IMR-90 (cell line): ENCODE measurements around the gene HCLS1. TPM values are rescaled to one million over a fixed set of nuclear protein-coding genes. Genes with fewer than 3 reads are reported as not detected.

Experiments used
- ATAC-seq: fragments of 200-7000 bp; cut with Tn5 transposase; 2 replicates; pipeline ENCODE4 v1.9.1; 2020; ENCODE audit warnings: low read depth, mild to moderate bottlenecking, moderate library complexity
- BruUV-seq: library from RNA; stranded (reverse); fragments of 400-500 nt; replicated peaks from 2 replicates; lab custom pipeline; 2021; lab: Mats Ljungman, UMichigan
- CTCF ChIA-PET: fragments of 300-600 bp; formaldehyde crosslinking; extraction: SDS; loops from one replicate; lab custom pipeline; 2021; ENCODE audit warnings: antibody characterized with exemption; lab: Yijun Ruan, JAX
- POLR2A ChIA-PET: fragments of 300-600 bp; sonication (Branson Sonifier 250); formaldehyde crosslinking; loops from one replicate; lab custom pipeline; 2022; ENCODE audit warnings: antibody characterized with exemption; ENCODE audit not compliant: unreplicated experiment; lab: Charles Lee
- DNase-seq: peaks from one replicate; pipeline ENCODE4 v3.0.0; 2013
- H2AFZ ChIP-seq: replicated peaks from 2 replicates; pipeline ENCODE3; 2013; ENCODE audit warnings: low read length, mild to moderate bottlenecking; ENCODE audit not compliant: poor library complexity
- H2AK5ac ChIP-seq: 2 replicates; pipeline ENCODE4 v1.6.1; 2013; ENCODE audit warnings: low read depth, low read length, inconsistent platforms
- H2AK9ac ChIP-seq: replicated peaks from 2 replicates; pipeline ENCODE3; 2013; ENCODE audit warnings: mild to moderate bottlenecking, low read depth, low read length, moderate library complexity; ENCODE audit not compliant: poor library complexity
- H2BK120ac ChIP-seq: 2 replicates; pipeline ENCODE4 v1.6.1; 2013; ENCODE audit warnings: low read depth, low read length, inconsistent platforms
- H2BK15ac ChIP-seq: 3 replicates; pipeline ENCODE4 v1.6.1; 2013; ENCODE audit warnings: low read depth, low read length, inconsistent platforms
- H2BK20ac ChIP-seq: 2 replicates; pipeline ENCODE4 v1.6.1; 2013; ENCODE audit warnings: low read depth, mild to moderate bottlenecking, inconsistent platforms, low read length, moderate library complexity
- H2BK5ac ChIP-seq: 2 replicates; pipeline ENCODE4 v1.6.1; 2013; ENCODE audit warnings: mild to moderate bottlenecking, low read depth, low read length, inconsistent platforms; ENCODE audit not compliant: poor library complexity, severe bottlenecking
- H3K14ac ChIP-seq: replicated peaks from 2 replicates; pipeline ENCODE4 v1.6.1; 2013; ENCODE audit warnings: low read depth, low read length, inconsistent platforms
- H3K18ac ChIP-seq: 2 replicates; pipeline ENCODE4 v1.6.1; 2013; ENCODE audit warnings: low read depth, low read length, control low read depth
- H3K23ac ChIP-seq: 2 replicates; pipeline ENCODE4 v1.6.1; 2013; ENCODE audit warnings: low read depth, low read length, inconsistent platforms
- H3K27ac ChIP-seq: 2 replicates; pipeline ENCODE4 v1.5.1; 2013; ENCODE audit warnings: mild to moderate bottlenecking, control low read depth, low read length; ENCODE audit not compliant: insufficient read depth
- H3K27me3 ChIP-seq: 2 replicates; pipeline ENCODE4 v1.6.1; 2013; ENCODE audit warnings: low read length; ENCODE audit not compliant: control insufficient read depth, insufficient read depth
- H3K36me3 ChIP-seq: 2 replicates; pipeline ENCODE4 v1.6.1; 2013; ENCODE audit warnings: low read length, mixed read lengths; ENCODE audit not compliant: control insufficient read depth, insufficient read depth
- H3K4ac ChIP-seq: 2 replicates; pipeline ENCODE4 v1.6.1; 2013; ENCODE audit warnings: low read depth, low read length, inconsistent platforms
- H3K4me1 ChIP-seq: 2 replicates; pipeline ENCODE4 v1.6.1; 2013; ENCODE audit warnings: low read length, mixed read lengths; ENCODE audit not compliant: control insufficient read depth, insufficient read depth
- H3K4me2 ChIP-seq: 2 replicates; pipeline ENCODE4 v1.6.1; 2013; ENCODE audit warnings: low read depth, mild to moderate bottlenecking, control low read depth, low read length, moderate library complexity
- H3K4me3 ChIP-seq: 2 replicates; pipeline ENCODE4 v1.5.1; 2013; ENCODE audit warnings: low read depth, mild to moderate bottlenecking, control low read depth, low read length, moderate library complexity; ENCODE audit not compliant: insufficient read depth
- H3K56ac ChIP-seq: 2 replicates; pipeline ENCODE4 v1.6.1; 2013; ENCODE audit warnings: low read length, inconsistent platforms; ENCODE audit not compliant: insufficient read depth; ENCODE audit errors: extremely low read depth
- H3K79me1 ChIP-seq, 2 experiments: 2 replicates each; pipeline ENCODE4 v1.6.1; 2013; ENCODE audit warnings: low read length in 2 of 2, inconsistent platforms in 1 of 2, low read depth in 1 of 2
- H3K9ac ChIP-seq: 2 replicates; pipeline ENCODE4 v1.6.1; 2013; ENCODE audit warnings: low read depth, low read length, control low read depth
- H3K9me1 ChIP-seq: 2 replicates; pipeline ENCODE4 v1.6.1; 2013; ENCODE audit warnings: low read length, inconsistent platforms; ENCODE audit not compliant: insufficient read depth
- H3K9me3 ChIP-seq: 2 replicates; pipeline ENCODE4 v1.6.1; 2013; ENCODE audit warnings: low read length; ENCODE audit not compliant: control insufficient read depth, insufficient read depth
- H4K20me1 ChIP-seq: 2 replicates; pipeline ENCODE4 v1.6.1; 2013; ENCODE audit warnings: low read length, inconsistent platforms; ENCODE audit not compliant: insufficient read depth
- H4K5ac ChIP-seq: 2 replicates; pipeline ENCODE4 v1.6.1; 2013; ENCODE audit warnings: mild to moderate bottlenecking, low read depth, low read length, control low read depth
- H4K8ac ChIP-seq, 2 experiments: 2 replicates each; pipeline ENCODE4 v1.6.1; 2013; ENCODE audit warnings: low read depth in 2 of 2, low read length in 2 of 2, control low read depth in 1 of 2, inconsistent platforms in 1 of 2
- H4K91ac ChIP-seq: 2 replicates; pipeline ENCODE4 v1.6.1; 2013; ENCODE audit warnings: low read depth, low read length, inconsistent platforms; ENCODE audit not compliant: insufficient read depth
- BHLHE40 ChIP-seq: fragments of 150-350 bp; IDR thresholded peaks from 2 replicates; pipeline ENCODE4 v1.6.1; 2016; ENCODE audit warnings: mild to moderate bottlenecking, low read depth, low read length
- CEBPB ChIP-seq: IDR thresholded peaks from 2 replicates; pipeline ENCODE4 v1.6.1; 2012; ENCODE audit warnings: low read depth, low read length, improper control_type of control experiment
- CHD1 ChIP-seq: IDR thresholded peaks from 2 replicates; pipeline ENCODE4 v1.6.1; 2012; ENCODE audit warnings: low read depth, low read length, improper control_type of control experiment
- CTCF ChIP-seq: conservative IDR thresholded peaks from 2 replicates; pipeline ENCODE4 v1.5.1; 2012; ENCODE audit warnings: mild to moderate bottlenecking, low read depth, low read length, improper control_type of control experiment
- ELK1 ChIP-seq: fragments of 150-350 bp; IDR thresholded peaks from 2 replicates; pipeline ENCODE4 v1.6.1; 2016; ENCODE audit warnings: low read depth, mild to moderate bottlenecking, low read length, moderate library complexity, borderline replicate concordance
- FOS ChIP-seq: fragments of 150-350 bp; IDR thresholded peaks from 2 replicates; pipeline ENCODE4 v1.6.1; 2016; ENCODE audit warnings: low read depth, low read length
- MAFK ChIP-seq: IDR thresholded peaks from 2 replicates; pipeline ENCODE4 v1.6.1; 2012; ENCODE audit warnings: low read depth, low read length, improper control_type of control experiment
- MAZ ChIP-seq: IDR thresholded peaks from 2 replicates; pipeline ENCODE4 v1.6.1; 2012; ENCODE audit warnings: low read depth, mild to moderate bottlenecking, low read length, improper control_type of control experiment, moderate library complexity, borderline replicate concordance
- MXI1 ChIP-seq: IDR thresholded peaks from 2 replicates; pipeline ENCODE4 v1.6.1; 2012; ENCODE audit warnings: low read depth, mild to moderate bottlenecking, low read length, moderate library complexity, borderline replicate concordance
- NFE2L2 ChIP-seq: fragments of 150-350 bp; IDR thresholded peaks from 2 replicates; pipeline ENCODE4 v1.6.1; 2016; ENCODE audit warnings: low read depth, mild to moderate bottlenecking, low read length
- POLR2A ChIP-seq: IDR thresholded peaks from 2 replicates; pipeline ENCODE4 v1.6.1; 2012; ENCODE audit warnings: mild to moderate bottlenecking, low read depth, low read length
- RAD21 ChIP-seq: IDR thresholded peaks from 2 replicates; pipeline ENCODE4 v1.6.1; 2012; ENCODE audit warnings: low read length, improper control_type of control experiment
- RCOR1 ChIP-seq: IDR thresholded peaks from 2 replicates; pipeline ENCODE4 v1.6.1; 2012; ENCODE audit warnings: mild to moderate bottlenecking, low read length, improper control_type of control experiment; ENCODE audit not compliant: insufficient replicate concordance
- RFX5 ChIP-seq: IDR thresholded peaks from 2 replicates; pipeline ENCODE4 v1.8.0; 2012; ENCODE audit warnings: low read depth, mild to moderate bottlenecking, low read length, moderate library complexity
- SMC3 ChIP-seq: fragments of 150-350 bp; IDR thresholded peaks from 2 replicates; pipeline ENCODE4 v1.6.1; 2016; ENCODE audit warnings: low read depth, mild to moderate bottlenecking, antibody characterized with exemption, low read length, moderate library complexity
- WGBS, 2 experiments: methylation state at CpG; one replicate each; pipeline versions ENCODE4 v1.1.5 to v1.1.7; 2013; ENCODE audit warnings: missing lambda C conversion rate in 2 of 2; ENCODE audit not compliant: insufficient read length in 1 of 2; ENCODE audit errors: extremely low coverage in 2 of 2; 5-methylcytosine and 5-hydroxymethylcytosine counted together
- dilution Hi-C: fragments of 300-500 bp; cut with HindIII; formaldehyde crosslinking; loops from one replicate; pipeline ENCODE4 v1.14.3; 2018; ENCODE audit warnings: low sequenced_read_pairs; ENCODE audit not compliant: unreplicated experiment
- in situ Hi-C: fragments of 300-500 bp; cut with MboI; formaldehyde crosslinking; loops from 3 replicates; pipeline ENCODE4 v1.14.3; 2019; ENCODE audit warnings: low sequenced_read_pairs, inconsistent platforms, mixed read lengths
- intact Hi-C: fragments of 100-400 bp; cut with micrococcal nuclease; formaldehyde crosslinking; loops from 2 replicates; pipeline ENCODE4 v1.10.0; 2022
- polyA plus RNA-seq, 3 experiments: library from polyadenylated mRNA; depleted of rRNA; stranded (reverse); fragments of >200 nt; gene quantifications; 2 replicates each; pipeline ENCODE4 v1.2.3, GENCODE V29; 2012; ENCODE audit warnings: low replicate concordance in 1 of 3
- total RNA-seq: library from RNA; depleted of rRNA; stranded (reverse); fragments of >200 nt; gene quantifications from 2 replicates; pipeline ENCODE4 v1.2.3, GENCODE V29; 2012

HCLS1 gene
- total and polyA plus RNA-seq, 2 of the 4 experiments (the other 2 are of a cell fraction): 0.54 to 0.67 TPM

GRCh38 chr3:121660356-121661171 is at the start of gene HCLS1 (continued):
- TF ChIP-seq POLR2A (no peak), MXI1 (no peak)

GRCh38 chr3:121710347-121710746 is 49.6 kb upstream of the HCLS1 start:
- no peak overlapping the region for H4K91ac ChIP-seq
- peaks cover 6 to 9% of the 10 kb centered on the region in 2 experiments; a peak in 3 of 4 replicates for H3K79me1 ChIP-seq
- no CpG with 5 or more reads among the region's 1 CpG for WGBS, 2 experiments
- intact Hi-C loops (loop anchor here (5.0 kb wide), 1 partner anchor 33 kb away; no protein-coding TSS in a partner anchor), in situ Hi-C loops (no loop called here), dilution Hi-C loops (no loop called here)
- no peak overlapping the region for H4K5ac ChIP-seq
- no peak overlapping the region for H2AK5ac ChIP-seq
- no peak overlapping the region for H2AK9ac ChIP-seq
- H3K27me3 ChIP-seq: no peaks in the 10 kb centered on the region
- H3K23ac ChIP-seq: no peak overlapping the region
- H3K9me1 ChIP-seq: no peaks in the 10 kb centered on the region
- no peaks in the 10 kb centered on the region for H3K9me3 ChIP-seq
- H3K18ac ChIP-seq: no peak overlapping the region
- ChIA-PET POLR2A (no interaction called here), CTCF (no interaction called here)
- H3K56ac ChIP-seq: no peak overlapping the region
- H2BK15ac ChIP-seq: no peak overlapping the region
- no peak overlapping the region for H2BK5ac ChIP-seq
- no peaks in the 10 kb centered on the region for H4K20me1 ChIP-seq
- H2AFZ ChIP-seq: no peak overlapping the region
- no peak overlapping the region for H3K9ac ChIP-seq
- H3K4me2 ChIP-seq: no peak overlapping the region
- H3K27ac ChIP-seq: no peak overlapping the region
- DNase-seq (no peak), ATAC-seq (no peak)
- H3K36me3 ChIP-seq: peaks cover 19% of the 10 kb centered on the region
- H3K4me3 ChIP-seq: no peak overlapping the region
- no peak overlapping the region for H2BK120ac ChIP-seq
- H2BK20ac ChIP-seq: no peak overlapping the region
- H3K14ac ChIP-seq: no peak overlapping the region
- H3K4me1 ChIP-seq: no peaks in the 10 kb centered on the region
- BruUV-seq: no TSS peak
- no peak overlapping the region for H4K8ac ChIP-seq
- H3K4ac ChIP-seq: no peak overlapping the region
- TF ChIP-seq RCOR1: no peak
- TF ChIP-seq MAFK: no peak
- no peak for TF ChIP-seq ELK1
- no peak for TF ChIP-seq MAZ
- no peak for TF ChIP-seq RFX5
- no peak for TF ChIP-seq NFE2L2
- TF ChIP-seq BHLHE40: no peak
- TF ChIP-seq RAD21: no peak
- no peak for TF ChIP-seq CEBPB
- TF ChIP-seq FOS: no peak
- no peak for TF ChIP-seq POLR2A
- no peak for TF ChIP-seq SMC3
- no peak for TF ChIP-seq CTCF
- no peak for TF ChIP-seq CHD1
